ENCODE results near the gene SH2D6. TPM values are rescaled to one million over a fixed set of nuclear protein-coding genes. Genes with fewer than 3 reads are reported as not detected.
A peak's percentile ranks its signal among the peaks of the same experiment; 100 is the strongest.

Gene SH2D6
- total RNA-seq, 1 experiment from 2014 or later = 0.37 TPM

DNA sequence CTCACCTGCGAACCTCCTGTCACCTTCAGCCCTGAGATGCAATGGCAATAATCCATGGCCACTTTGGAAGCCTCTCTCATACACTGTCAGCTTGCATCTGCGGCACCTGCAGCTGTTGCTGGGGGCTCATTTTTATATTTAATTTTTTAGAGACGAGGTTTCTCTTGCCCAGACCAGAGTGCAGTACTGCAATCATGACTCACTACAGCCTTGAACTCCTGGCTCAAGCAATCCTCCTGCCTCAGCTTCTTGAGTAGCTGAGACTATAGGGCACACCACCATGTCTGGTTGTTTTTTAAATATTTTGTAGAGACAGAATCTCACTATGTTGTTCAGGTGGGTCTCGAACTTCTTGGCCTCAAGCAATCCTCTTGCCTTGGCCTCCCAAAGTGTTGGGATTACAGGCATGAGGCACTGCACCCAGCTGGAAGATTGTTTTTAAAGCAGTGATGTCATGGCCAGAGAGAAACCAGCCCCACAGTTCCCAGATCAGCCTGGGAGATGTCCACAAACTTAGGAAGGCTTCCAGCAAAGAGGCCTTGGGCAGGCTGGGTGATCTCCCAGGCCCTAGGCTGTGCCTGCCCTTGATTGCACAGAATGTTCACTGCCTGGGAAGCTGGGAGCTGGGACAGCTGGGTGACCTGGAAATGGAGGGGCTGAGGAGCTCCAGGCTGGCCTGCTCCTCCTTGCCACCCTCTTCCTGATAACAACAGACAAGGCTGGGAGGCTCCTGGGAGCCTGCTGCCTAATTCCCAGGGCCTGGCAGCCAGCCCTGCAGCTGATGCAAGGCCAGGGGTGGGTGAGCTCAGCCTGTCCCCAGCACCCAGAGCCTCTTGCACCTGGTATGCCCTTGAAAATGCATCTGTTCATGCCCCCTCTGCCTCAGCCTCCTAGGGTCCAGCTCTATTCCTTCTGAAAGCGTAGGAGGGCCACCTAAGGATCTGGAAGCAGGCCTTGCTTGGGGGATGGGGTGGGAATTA, 27.1 kb downstream of the SH2D6 start:
- Histone ChIP-seq H3K4me2 (ENCODE audit: low read depth, low read length, poor library complexity, severe bottlenecking) (no peak overlapping the region), H3K4me1 (ENCODE audit: low read length) (peaks cover 15% of the 10 kb centered on the region), H2AFZ (ENCODE audit: low read length) (peak overlapping the region; percentile 49; the same call in 1 of the 2 replicates), H3K79me2 (ENCODE audit: low read length) (no peaks in the 10 kb centered on the region), H3K27ac (ENCODE audit: low read length) (no peak overlapping the region), H4K20me1 (ENCODE audit: insufficient read depth, low read depth, low read length) (no peaks in the 10 kb centered on the region), H3K36me3 (ENCODE audit: insufficient read depth, low read length) (no peaks in the 10 kb centered on the region), H3K9ac (ENCODE audit: low read length) (peak overlapping the region; percentile 40; the same call in 1 of the 2 replicates), H3K4me3 (ENCODE audit: low read length) (no peak overlapping the region), H3K9me3 (ENCODE audit: low read length) (no peaks in the 10 kb centered on the region), H3K27me3 (ENCODE audit: low read length) (no peaks in the 10 kb centered on the region), H3K9me2 (replicated peaks; ENCODE audit: insufficient read depth, low read length) (no peaks in the 10 kb centered on the region)
- no peak for DNase-seq

- H3K9me2 ChIP-seq (replicated peaks; ENCODE audit: insufficient read depth, low read length) = no peaks in the 10 kb centered on the region
- H3K79me2 ChIP-seq (ENCODE audit: low read length) = no peaks in the 10 kb centered on the region
- peaks cover 15% of the 10 kb centered on the region for H3K4me1 ChIP-seq (ENCODE audit: low read length)
- H2AFZ ChIP-seq (ENCODE audit: low read length) = no peak overlapping the region; the same call in 1 of the 2 replicates
- H3K4me3 ChIP-seq (ENCODE audit: low read length) = no peak overlapping the region
- no peak overlapping the region; the same call in 1 of the 2 replicates for H3K9ac ChIP-seq (ENCODE audit: low read length)
- DNase-seq = no peak
- H3K27me3 ChIP-seq (ENCODE audit: low read length) = no peaks in the 10 kb centered on the region
- no peak overlapping the region for H3K27ac ChIP-seq (ENCODE audit: low read length)
- H3K9me3 ChIP-seq (ENCODE audit: low read length) = no peaks in the 10 kb centered on the region
- no peak overlapping the region for H3K4me2 ChIP-seq (ENCODE audit: low read depth, low read length, poor library complexity, severe bottlenecking)
- no peaks in the 10 kb centered on the region for H4K20me1 ChIP-seq (ENCODE audit: insufficient read depth, low read depth, low read length)
- H3K36me3 ChIP-seq (ENCODE audit: insufficient read depth, low read length) = no peaks in the 10 kb centered on the region
These were observed 28.0 kb downstream of the SH2D6 start for GRCh38 chr2:85446296-85447221.

DNA sequence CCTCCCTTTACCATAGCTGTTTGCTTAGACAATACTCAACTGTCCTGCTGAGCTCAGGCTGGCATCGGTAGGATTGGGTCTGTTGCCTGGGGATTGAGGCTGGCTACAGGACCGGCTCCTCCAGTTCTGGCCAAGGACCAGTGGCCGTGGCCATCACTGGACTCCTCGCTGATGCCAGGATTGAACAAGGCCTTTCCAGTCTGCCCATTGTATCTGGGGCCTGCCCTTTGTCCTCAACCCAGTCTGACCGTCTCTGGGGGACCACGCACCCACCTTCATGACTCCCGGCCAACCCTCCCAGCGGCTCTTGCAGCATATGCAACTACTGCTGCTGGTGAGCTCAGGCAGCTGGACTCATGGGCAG, 28.7 kb downstream of the SH2D6 start:
- no peak overlapping the region for H3K4me2 ChIP-seq (ENCODE audit: low read depth, low read length, poor library complexity, severe bottlenecking)
- no peaks in the 10 kb centered on the region for H3K9me3 ChIP-seq (ENCODE audit: low read length)
- H3K4me3 ChIP-seq (ENCODE audit: low read length) = no peak overlapping the region
- no peaks in the 10 kb centered on the region for H3K36me3 ChIP-seq (ENCODE audit: insufficient read depth, low read length)
- H3K9me2 ChIP-seq (replicated peaks; ENCODE audit: insufficient read depth, low read length) = no peaks in the 10 kb centered on the region
- H4K20me1 ChIP-seq (ENCODE audit: insufficient read depth, low read depth, low read length) = no peaks in the 10 kb centered on the region
- H3K27me3 ChIP-seq (ENCODE audit: low read length) = no peaks in the 10 kb centered on the region
- no peaks in the 10 kb centered on the region for H3K79me2 ChIP-seq (ENCODE audit: low read length)
- H3K27ac ChIP-seq (ENCODE audit: low read length) = no peak overlapping the region
- H2AFZ ChIP-seq (ENCODE audit: low read length) = no peak overlapping the region
- no peak for DNase-seq
- H3K4me1 ChIP-seq (ENCODE audit: low read length) = peaks cover 15% of the 10 kb centered on the region
- no peak overlapping the region for H3K9ac ChIP-seq (ENCODE audit: low read length)

DNA sequence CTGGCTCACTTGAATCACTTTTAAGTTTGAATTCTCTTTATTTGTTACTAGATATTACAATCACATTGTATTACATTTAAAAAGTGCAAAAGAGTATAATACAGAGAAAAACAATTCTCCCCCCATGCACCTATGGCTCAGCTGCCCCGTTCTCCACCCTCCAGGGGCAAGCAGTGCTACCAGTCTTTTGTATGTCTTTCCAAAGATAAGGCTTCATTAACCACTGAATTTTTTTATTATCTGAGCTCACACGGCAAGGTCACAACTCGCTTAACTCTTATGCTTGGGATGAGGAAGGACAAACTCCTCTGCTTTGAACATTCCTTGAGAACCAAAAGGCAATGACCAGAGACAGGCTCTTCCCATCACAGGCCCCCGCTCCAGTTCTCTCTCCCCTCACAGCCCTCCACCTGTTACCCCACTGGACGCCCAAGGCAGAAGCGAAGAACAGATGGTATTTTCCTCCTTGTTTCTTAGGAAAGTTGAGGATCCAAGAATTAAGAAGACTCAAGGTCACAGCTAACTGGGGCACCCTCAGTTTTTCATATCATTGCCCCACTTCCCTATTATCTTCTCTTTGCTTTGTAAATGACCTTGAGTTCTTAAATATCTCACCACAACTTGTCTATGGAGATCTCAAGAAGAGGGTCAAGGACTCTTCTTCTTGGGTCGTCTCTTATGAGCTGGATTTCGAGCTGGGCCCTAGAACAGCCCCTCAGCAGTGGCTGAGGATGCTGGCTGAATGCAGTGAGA, 30.1 kb downstream of the SH2D6 start:
- Histone ChIP-seq H3K9me2 (replicated peaks; ENCODE audit: insufficient read depth, low read length) (no peaks in the 10 kb centered on the region), H2AFZ (ENCODE audit: low read length) (no peak overlapping the region), H3K27ac (ENCODE audit: low read length) (no peak overlapping the region), H3K27me3 (ENCODE audit: low read length) (no peaks in the 10 kb centered on the region), H3K4me1 (ENCODE audit: low read length) (peaks cover 15% of the 10 kb centered on the region), H3K4me3 (ENCODE audit: low read length) (no peak overlapping the region), H3K79me2 (ENCODE audit: low read length) (no peaks in the 10 kb centered on the region), H3K36me3 (ENCODE audit: insufficient read depth, low read length) (no peaks in the 10 kb centered on the region), H3K4me2 (ENCODE audit: low read depth, low read length, poor library complexity, severe bottlenecking) (no peak overlapping the region), H4K20me1 (ENCODE audit: insufficient read depth, low read depth, low read length) (no peaks in the 10 kb centered on the region), H3K9me3 (ENCODE audit: low read length) (no peaks in the 10 kb centered on the region), H3K9ac (ENCODE audit: low read length) (no peak overlapping the region)
- peak; percentile 53 for DNase-seq

DNA sequence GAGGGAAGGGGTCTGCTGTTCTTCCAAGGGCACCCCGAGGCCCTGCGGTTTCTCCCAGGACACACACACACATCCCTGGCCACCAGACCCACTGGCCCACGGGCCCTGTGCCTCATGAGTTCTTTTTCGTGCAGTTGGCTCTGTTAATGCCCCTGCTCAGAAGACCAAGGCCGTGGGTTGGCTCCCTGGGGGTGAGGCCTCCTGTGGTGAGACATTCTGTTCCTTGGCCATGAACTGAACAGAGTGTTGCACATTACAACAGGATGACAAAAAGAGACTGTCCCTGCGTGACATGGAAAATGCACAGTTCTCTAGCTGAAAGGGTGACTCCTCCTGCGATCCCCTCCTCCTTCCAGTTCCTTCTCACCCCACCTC, 30.7 kb downstream of the SH2D6 start:
- H3K79me2 ChIP-seq (ENCODE audit: low read length) = no peaks in the 10 kb centered on the region
- no peaks in the 10 kb centered on the region for H3K27me3 ChIP-seq (ENCODE audit: low read length)
- no peak overlapping the region for H3K4me3 ChIP-seq (ENCODE audit: low read length)
- no peak overlapping the region for H3K27ac ChIP-seq (ENCODE audit: low read length)
- H2AFZ ChIP-seq (ENCODE audit: low read length) = no peak overlapping the region
- no peaks in the 10 kb centered on the region for H3K36me3 ChIP-seq (ENCODE audit: insufficient read depth, low read length)
- no peaks in the 10 kb centered on the region for H3K9me2 ChIP-seq (replicated peaks; ENCODE audit: insufficient read depth, low read length)
- no peaks in the 10 kb centered on the region for H4K20me1 ChIP-seq (ENCODE audit: insufficient read depth, low read depth, low read length)
- no peaks in the 10 kb centered on the region for H3K9me3 ChIP-seq (ENCODE audit: low read length)
- H3K9ac ChIP-seq (ENCODE audit: low read length) = no peak overlapping the region
- H3K4me1 ChIP-seq (ENCODE audit: low read length) = peaks cover 15% of the 10 kb centered on the region
- no peak overlapping the region for H3K4me2 ChIP-seq (ENCODE audit: low read depth, low read length, poor library complexity, severe bottlenecking)
- no peak for DNase-seq

- no peaks in the 10 kb centered on the region for H3K36me3 ChIP-seq (ENCODE audit: insufficient read depth, low read length)
- no peaks in the 10 kb centered on the region for H3K9me2 ChIP-seq (replicated peaks; ENCODE audit: insufficient read depth, low read length)
- H3K4me3 ChIP-seq (ENCODE audit: low read length) = no peak overlapping the region
- H4K20me1 ChIP-seq (ENCODE audit: insufficient read depth, low read depth, low read length) = no peaks in the 10 kb centered on the region
- H3K9me3 ChIP-seq (ENCODE audit: low read length) = no peaks in the 10 kb centered on the region
- H3K27ac ChIP-seq (ENCODE audit: low read length) = no peak overlapping the region
- no peaks in the 10 kb centered on the region for H3K27me3 ChIP-seq (ENCODE audit: low read length)
- no peak overlapping the region for H2AFZ ChIP-seq (ENCODE audit: low read length)
- DNase-seq = no peak
- no peak overlapping the region for H3K9ac ChIP-seq (ENCODE audit: low read length)
- H3K4me2 ChIP-seq (ENCODE audit: low read depth, low read length, poor library complexity, severe bottlenecking) = no peak overlapping the region
- no peaks in the 10 kb centered on the region for H3K79me2 ChIP-seq (ENCODE audit: low read length)
- peaks cover 11% of the 10 kb centered on the region for H3K4me1 ChIP-seq (ENCODE audit: low read length)
These were observed 33.7 kb downstream of the SH2D6 start for GRCh38 chr2:85452237-85452636.

DNA sequence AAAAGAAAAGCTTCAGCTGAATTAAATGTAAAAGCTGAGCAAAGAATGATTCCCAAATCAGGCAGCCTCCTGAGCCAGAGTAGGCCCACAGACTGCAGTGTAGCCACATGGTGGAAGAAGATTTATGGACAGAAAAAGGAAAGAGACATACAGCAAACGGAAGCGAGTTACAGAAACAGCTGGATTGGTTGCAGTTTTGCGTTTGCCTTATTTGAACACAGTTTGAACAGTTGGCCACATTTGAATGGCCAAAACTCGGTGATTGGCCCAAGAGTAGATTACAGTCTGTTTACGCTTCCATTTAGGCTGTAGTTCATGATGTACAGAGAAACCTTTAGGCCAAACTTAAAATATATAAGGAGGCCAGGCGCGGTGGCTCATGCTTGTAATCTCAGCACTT, 35.1 kb downstream of the SH2D6 start:
- Histone ChIP-seq H3K36me3 (ENCODE audit: insufficient read depth, low read length) (no peaks in the 10 kb centered on the region), H4K20me1 (ENCODE audit: insufficient read depth, low read depth, low read length) (no peaks in the 10 kb centered on the region), H3K27ac (ENCODE audit: low read length) (no peak overlapping the region), H3K4me2 (ENCODE audit: low read depth, low read length, poor library complexity, severe bottlenecking) (no peak overlapping the region), H2AFZ (ENCODE audit: low read length) (0 out of 2 replicates have a peak overlapping the region, but pooled peaks have one; percentile 17), H3K9me3 (ENCODE audit: low read length) (no peaks in the 10 kb centered on the region), H3K9me2 (replicated peaks; ENCODE audit: insufficient read depth, low read length) (no peaks in the 10 kb centered on the region), H3K9ac (ENCODE audit: low read length) (no peak overlapping the region), H3K27me3 (ENCODE audit: low read length) (no peaks in the 10 kb centered on the region), H3K4me3 (ENCODE audit: low read length) (no peak overlapping the region), H3K4me1 (ENCODE audit: low read length) (peaks cover 11% of the 10 kb centered on the region), H3K79me2 (ENCODE audit: low read length) (no peaks in the 10 kb centered on the region)
- DNase-seq = no peak
